Mesodermal cell (in vitro differentiated cells): ENCODE measurements around the gene TUT4.

ENCODE experiments used
- H3K27ac ChIP-seq: 2 replicates; pipeline ENCODE4 v1.7.0; 2013; ENCODE audit warnings: mild to moderate bottlenecking, low read depth, low read length, moderate library complexity; ENCODE audit not compliant: severe bottlenecking
- H3K36me3 ChIP-seq: 2 replicates; pipeline ENCODE4 v1.7.1; 2013; ENCODE audit warnings: mild to moderate bottlenecking, low read length, moderate library complexity; ENCODE audit not compliant: control insufficient read depth, insufficient read depth
- H3K4me1 ChIP-seq: one replicate; pipeline ENCODE4 v1.7.1; 2013; ENCODE audit warnings: mild to moderate bottlenecking, low read length; ENCODE audit not compliant: insufficient read depth, control insufficient read depth, poor library complexity, severe bottlenecking
- H3K4me3 ChIP-seq: 2 replicates; pipeline ENCODE4 v1.7.0; 2013; ENCODE audit warnings: low read length, control low read depth, mild to moderate bottlenecking; ENCODE audit not compliant: insufficient read depth, poor library complexity, severe bottlenecking; ENCODE audit errors: extremely low read depth
- H3K9me3 ChIP-seq: 2 replicates; pipeline ENCODE4 v1.7.1; 2013; ENCODE audit warnings: mild to moderate bottlenecking, low read length, moderate library complexity; ENCODE audit not compliant: control insufficient read depth
- WGBS, 2 experiments: methylation state at CpG; one replicate each; pipeline ENCODE4 v1.1.5; 2013; ENCODE audit warnings: missing lambda C conversion rate in 2 of 2; ENCODE audit not compliant: insufficient coverage in 2 of 2; 5-methylcytosine and 5-hydroxymethylcytosine counted together

Gene TUT4

GRCh38 chr1:52532247-52532646 is 20.6 kb downstream of the TUT4 start:
- H3K27ac ChIP-seq: no peak overlapping the region
- no peak overlapping the region for H3K4me3 ChIP-seq
- peaks cover 6% of the 10 kb centered on the region for H3K9me3 ChIP-seq
- H3K4me1 ChIP-seq: no peaks in the 10 kb centered on the region
- WGBS, 2 experiments: 89 to 95% methylated on average over 6 to 7 of the region's 8 CpGs
- peaks cover 15% of the 10 kb centered on the region for H3K36me3 ChIP-seq

GRCh38 chr1:52531249-52531872 is 21.5 kb downstream of the TUT4 start:
- Histone ChIP-seq H3K9me3 (peaks cover 6% of the 10 kb centered on the region), H3K36me3 (peaks cover 21% of the 10 kb centered on the region)
- 83 to 100% methylated on average over 2 of the region's 3 CpGs for WGBS, 2 experiments

GRCh38 chr1:52530563-52531144 is 22.2 kb downstream of the TUT4 start:
- 80 to 90% methylated on average over 2 to 3 of the region's 5 CpGs for WGBS, 2 experiments
- Histone ChIP-seq H3K36me3 (peaks cover 26% of the 10 kb centered on the region), H3K4me1 (no peaks in the 10 kb centered on the region), H3K9me3 (peaks cover 6% of the 10 kb centered on the region), H3K4me3 (no peak overlapping the region), H3K27ac (no peak overlapping the region)

More at GRCh38 chr1:52531249-52531872, 21.5 kb downstream of the TUT4 start:
- Histone ChIP-seq H3K27ac (no peak overlapping the region), H3K4me1 (no peaks in the 10 kb centered on the region), H3K4me3 (no peak overlapping the region)

GRCh38 chr1:52523376-52523775 is 29.5 kb downstream of the TUT4 start:
- Histone ChIP-seq H3K4me1 (no peaks in the 10 kb centered on the region), H3K27ac (no peak overlapping the region), H3K36me3 (peaks cover 42% of the 10 kb centered on the region), H3K9me3 (no peaks in the 10 kb centered on the region), H3K4me3 (no peak overlapping the region)
- 97% methylated on average over 3 of the region's 3 CpGs; no CpG with 5 or more reads in 1 of the 2 experiments for WGBS, 2 experiments

GRCh38 chr1:52520148-52520547 is 32.7 kb downstream of the TUT4 start:
- Histone ChIP-seq H3K4me1 (no peaks in the 10 kb centered on the region), H3K27ac (no peak overlapping the region), H3K4me3 (no peak overlapping the region), H3K36me3 (peaks cover 29% of the 10 kb centered on the region), H3K9me3 (no peaks in the 10 kb centered on the region)
- 86 to 100% methylated on average over 2 of the region's 2 CpGs for WGBS, 2 experiments

GRCh38 chr1:52518962-52519361 is 33.9 kb downstream of the TUT4 start:
- Histone ChIP-seq H3K36me3 (peaks cover 36% of the 10 kb centered on the region), H3K9me3 (no peaks in the 10 kb centered on the region), H3K4me3 (no peak overlapping the region), H3K4me1 (no peaks in the 10 kb centered on the region), H3K27ac (no peak overlapping the region)
- WGBS, 2 experiments: no CpG with 5 or more reads among the region's 2 CpGs

- 100% methylated on average over 1 to 2 of the region's 2 CpGs for WGBS, 2 experiments
- no peak overlapping the region for H3K4me3 ChIP-seq
- no peak overlapping the region for H3K27ac ChIP-seq
- no peaks in the 10 kb centered on the region for H3K9me3 ChIP-seq
- H3K4me1 ChIP-seq: no peaks in the 10 kb centered on the region
- H3K36me3 ChIP-seq: peaks cover 32% of the 10 kb centered on the region
Measured at GRCh38 chr1:52511851-52512615, 40.9 kb downstream of the TUT4 start.

- no peaks in the 10 kb centered on the region for H3K4me1 ChIP-seq
- H3K4me3 ChIP-seq: no peak overlapping the region
- no CpG with 5 or more reads among the region's 2 CpGs for WGBS, 2 experiments
- H3K9me3 ChIP-seq: no peaks in the 10 kb centered on the region
- H3K27ac ChIP-seq: no peak overlapping the region
- H3K36me3 ChIP-seq: peaks cover 33% of the 10 kb centered on the region
Measured at GRCh38 chr1:52511439-52511838, 41.5 kb downstream of the TUT4 start.

- Histone ChIP-seq H3K4me1 (no peaks in the 10 kb centered on the region), H3K36me3 (peaks cover 25% of the 10 kb centered on the region)
Measured at GRCh38 chr1:52506920-52507546, 45.9 kb downstream of the TUT4 start.

GRCh38 chr1:52506349-52506748 is 46.5 kb downstream of the TUT4 start:
- Histone ChIP-seq H3K36me3 (peaks cover 25% of the 10 kb centered on the region), H3K4me3 (no peak overlapping the region), H3K9me3 (no peaks in the 10 kb centered on the region), H3K4me1 (no peaks in the 10 kb centered on the region), H3K27ac (no peak overlapping the region)
- WGBS, 2 experiments: 100% methylated on average over 1 to 2 of the region's 3 CpGs

More at GRCh38 chr1:52506920-52507546, 45.9 kb downstream of the TUT4 start:
- Histone ChIP-seq H3K27ac (no peak overlapping the region), H3K9me3 (no peaks in the 10 kb centered on the region), H3K4me3 (no peak overlapping the region)
- 90 to 100% methylated on average over 1 to 2 of the region's 3 CpGs for WGBS, 2 experiments
